GM12872 (cell line): Measurements from ENCODE around the gene MAPKAPK5.

Experiments used
- TF ChIP-seq, protein P1 (sequence below): IDR thresholded peaks from 3 replicates; pipeline ENCODE4 v1.5.1; 2011; ENCODE audit warnings: low read depth, mild to moderate bottlenecking, low read length, moderate library complexity; ENCODE audit not compliant: insufficient read depth

MAPKAPK5 gene

GRCh38 chr12:111841236-111841749, 735 bp upstream of the MAPKAPK5 start:
- TF ChIP-seq, protein P1, sequence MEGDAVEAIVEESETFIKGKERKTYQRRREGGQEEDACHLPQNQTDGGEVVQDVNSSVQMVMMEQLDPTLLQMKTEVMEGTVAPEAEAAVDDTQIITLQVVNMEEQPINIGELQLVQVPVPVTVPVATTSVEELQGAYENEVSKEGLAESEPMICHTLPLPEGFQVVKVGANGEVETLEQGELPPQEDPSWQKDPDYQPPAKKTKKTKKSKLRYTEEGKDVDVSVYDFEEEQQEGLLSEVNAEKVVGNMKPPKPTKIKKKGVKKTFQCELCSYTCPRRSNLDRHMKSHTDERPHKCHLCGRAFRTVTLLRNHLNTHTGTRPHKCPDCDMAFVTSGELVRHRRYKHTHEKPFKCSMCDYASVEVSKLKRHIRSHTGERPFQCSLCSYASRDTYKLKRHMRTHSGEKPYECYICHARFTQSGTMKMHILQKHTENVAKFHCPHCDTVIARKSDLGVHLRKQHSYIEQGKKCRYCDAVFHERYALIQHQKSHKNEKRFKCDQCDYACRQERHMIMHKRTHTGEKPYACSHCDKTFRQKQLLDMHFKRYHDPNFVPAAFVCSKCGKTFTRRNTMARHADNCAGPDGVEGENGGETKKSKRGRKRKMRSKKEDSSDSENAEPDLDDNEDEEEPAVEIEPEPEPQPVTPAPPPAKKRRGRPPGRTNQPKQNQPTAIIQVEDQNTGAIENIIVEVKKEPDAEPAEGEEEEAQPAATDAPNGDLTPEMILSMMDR, result no peak

DNA sequence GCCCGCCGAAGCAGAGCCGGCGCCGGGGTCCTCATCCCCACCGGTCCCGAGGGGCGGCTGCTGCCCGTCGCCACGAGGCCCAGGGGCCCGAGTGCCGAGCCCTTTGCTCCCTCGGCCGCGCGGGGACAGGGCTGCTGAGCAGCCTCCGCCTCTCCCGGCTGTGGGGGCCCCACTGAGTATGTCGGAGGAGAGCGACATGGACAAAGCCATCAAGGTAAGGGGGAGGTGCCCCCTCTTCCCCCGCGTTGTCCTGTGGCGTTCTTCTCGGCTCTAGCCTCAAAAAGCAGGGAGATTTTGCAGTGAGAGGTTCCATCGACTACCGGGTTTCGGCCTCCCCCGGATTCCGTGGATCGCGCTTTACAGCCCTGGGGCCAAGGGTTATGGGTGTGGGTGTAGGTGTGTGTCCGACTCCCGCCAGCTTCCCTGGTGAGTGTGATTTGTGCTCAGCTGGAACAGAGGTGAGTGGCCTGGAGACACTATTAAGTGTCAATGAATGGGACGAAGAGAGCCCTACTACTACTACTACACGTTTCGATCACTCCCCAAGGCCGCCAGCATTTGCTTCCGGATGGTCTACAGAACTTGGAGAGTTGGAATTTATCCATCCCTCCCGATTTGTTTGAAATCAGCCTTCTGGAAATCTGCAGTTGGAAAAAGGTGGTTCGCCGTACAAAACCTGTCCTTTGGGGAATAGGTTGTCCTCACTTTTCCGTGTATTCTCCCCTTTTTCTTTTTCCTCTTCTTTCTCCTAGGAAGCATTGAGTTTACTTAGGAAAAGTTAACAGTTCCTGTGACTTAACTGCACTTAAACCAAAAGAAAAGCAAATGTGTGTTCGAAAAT, 748 bp downstream of the MAPKAPK5 start:
- TF ChIP-seq, protein P1, result no peak

- TF ChIP-seq, protein P1, result no peak
Measured at GRCh38 chr12:111846016-111846415, 4.0 kb downstream of the MAPKAPK5 start.

- TF ChIP-seq, protein P1, result no peak
Measured at GRCh38 chr12:111850526-111850925, 8.5 kb downstream of the MAPKAPK5 start.

GRCh38 chr12:111858186-111858585, 16.2 kb downstream of the MAPKAPK5 start:
- TF ChIP-seq, protein P1, result no peak

GRCh38 chr12:111858778-111859177, 16.8 kb downstream of the MAPKAPK5 start:
- TF ChIP-seq, protein P1, result no peak

GRCh38 chr12:111864913-111865312, 22.9 kb downstream of the MAPKAPK5 start:
- TF ChIP-seq, protein P1, result no peak
